GM12878 (cell line): ENCODE measurements around the gene CCDC85B.
"Not testable (repeated sequence)": the region's sequence is repeated elsewhere in the genome, so short reads cannot be mapped to it uniquely, and the experiment has no call there.

ENCODE experiments used
- ATF3 ChIP-seq: IDR thresholded peaks from 2 replicates; pipeline ENCODE4 v1.6.1; 2011; ENCODE audit warnings: low read depth, mild to moderate bottlenecking, low read length, moderate library complexity, borderline replicate concordance; ENCODE audit errors: extremely low read depth
- CTCF ChIP-seq, 3 experiments: IDR thresholded peaks in 2 of 3; conservative IDR thresholded peaks in 1 of 3; 2 replicates each; pipeline ENCODE4 v1.5.1; 2011; ENCODE audit warnings: low read depth in 3 of 3, low read length in 3 of 3, mild to moderate bottlenecking in 3 of 3, control low read depth in 2 of 3, moderate library complexity in 2 of 3, inconsistent platforms in 1 of 3, mixed read lengths in 1 of 3; ENCODE audit not compliant: control insufficient read depth in 2 of 3, insufficient read depth in 1 of 3; ENCODE audit errors: extremely low read depth in 1 of 3
- EZH2 ChIP-seq: IDR thresholded peaks from 2 replicates; pipeline ENCODE4 v1.6.1; 2012; ENCODE audit warnings: low read depth, mild to moderate bottlenecking, control low read depth, inconsistent platforms, low read length, borderline replicate concordance; ENCODE audit not compliant: control insufficient read depth
- GABPA ChIP-seq: IDR thresholded peaks from 2 replicates; pipeline ENCODE4 v1.6.1; 2014; ENCODE audit warnings: antibody characterized with exemption, low read depth, mild to moderate bottlenecking, inconsistent platforms
- POLR2A ChIP-seq: IDR thresholded peaks from 2 replicates; pipeline ENCODE4 v1.6.1; 2011; ENCODE audit warnings: low read depth, mild to moderate bottlenecking, low read length
- POLR2AphosphoS5 ChIP-seq: IDR thresholded peaks from 2 replicates; pipeline ENCODE4 v1.6.1; 2011; ENCODE audit warnings: mild to moderate bottlenecking, low read length, inconsistent platforms
- SRF ChIP-seq, 2 experiments: IDR thresholded peaks; 2 replicates each; pipeline ENCODE4 v1.6.1; 2011; ENCODE audit warnings: low read depth in 2 of 2, low read length in 2 of 2, mild to moderate bottlenecking in 1 of 2, moderate library complexity in 1 of 2
- TARDBP ChIP-seq: IDR thresholded peaks from 2 replicates; pipeline ENCODE4 v1.6.1; 2016; ENCODE audit warnings: borderline replicate concordance

GRCh38 chr11:65892137-65892540 lies 1.7 kb downstream of the CCDC85B start:
- not testable (repeated sequence) for TF ChIP-seq GABPA; SRF (IDR thresholded peaks at IDR 0.05; ENCODE audit: low read depth in 2 of 2, low read length in 2 of 2); ATF3; CTCF (IDR thresholded peaks at IDR 0.05 in 2 of 3, conservative IDR thresholded peaks at IDR 0.05 in 1 of 3; ENCODE audit: control insufficient read depth in 2 of 3, extremely low read depth in 1 of 3, insufficient read depth in 1 of 3, low read depth in 3 of 3, low read length in 3 of 3); TARDBP; POLR2AphosphoS5; POLR2A; EZH2
